Measurements from ENCODE around the gene PLA2G7.

Gene PLA2G7

DNA sequence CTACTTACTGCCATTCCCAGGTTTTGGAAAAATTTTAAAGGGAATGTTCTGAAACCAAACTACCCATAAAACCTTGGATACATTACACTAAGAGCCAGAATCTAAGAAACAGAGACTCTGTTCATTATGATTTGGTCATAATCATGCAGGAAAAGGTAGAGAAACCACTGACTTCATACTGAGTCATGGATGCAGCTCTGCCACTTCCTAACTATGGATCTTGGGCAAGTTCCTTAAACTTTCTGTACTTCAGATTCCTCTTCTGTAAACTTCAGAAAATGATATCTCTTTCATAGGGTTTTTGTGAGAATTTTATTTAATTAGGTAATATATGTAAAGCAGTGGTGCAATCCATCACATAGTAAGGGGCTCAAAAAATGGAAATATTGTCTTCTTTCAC is 20.0 kb downstream of the PLA2G7 start:
- no peak overlapping the region for H3K4me3 ChIP-seq (ENCODE audit: low read depth, low read length)
- TF ChIP-seq, protein P1, sequence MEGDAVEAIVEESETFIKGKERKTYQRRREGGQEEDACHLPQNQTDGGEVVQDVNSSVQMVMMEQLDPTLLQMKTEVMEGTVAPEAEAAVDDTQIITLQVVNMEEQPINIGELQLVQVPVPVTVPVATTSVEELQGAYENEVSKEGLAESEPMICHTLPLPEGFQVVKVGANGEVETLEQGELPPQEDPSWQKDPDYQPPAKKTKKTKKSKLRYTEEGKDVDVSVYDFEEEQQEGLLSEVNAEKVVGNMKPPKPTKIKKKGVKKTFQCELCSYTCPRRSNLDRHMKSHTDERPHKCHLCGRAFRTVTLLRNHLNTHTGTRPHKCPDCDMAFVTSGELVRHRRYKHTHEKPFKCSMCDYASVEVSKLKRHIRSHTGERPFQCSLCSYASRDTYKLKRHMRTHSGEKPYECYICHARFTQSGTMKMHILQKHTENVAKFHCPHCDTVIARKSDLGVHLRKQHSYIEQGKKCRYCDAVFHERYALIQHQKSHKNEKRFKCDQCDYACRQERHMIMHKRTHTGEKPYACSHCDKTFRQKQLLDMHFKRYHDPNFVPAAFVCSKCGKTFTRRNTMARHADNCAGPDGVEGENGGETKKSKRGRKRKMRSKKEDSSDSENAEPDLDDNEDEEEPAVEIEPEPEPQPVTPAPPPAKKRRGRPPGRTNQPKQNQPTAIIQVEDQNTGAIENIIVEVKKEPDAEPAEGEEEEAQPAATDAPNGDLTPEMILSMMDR (IDR thresholded peaks at IDR 0.05; ENCODE audit: control insufficient read depth, extremely low read depth, insufficient read depth) = no peak
- no peak for DNase-seq (ENCODE audit: low read depth)

DNA sequence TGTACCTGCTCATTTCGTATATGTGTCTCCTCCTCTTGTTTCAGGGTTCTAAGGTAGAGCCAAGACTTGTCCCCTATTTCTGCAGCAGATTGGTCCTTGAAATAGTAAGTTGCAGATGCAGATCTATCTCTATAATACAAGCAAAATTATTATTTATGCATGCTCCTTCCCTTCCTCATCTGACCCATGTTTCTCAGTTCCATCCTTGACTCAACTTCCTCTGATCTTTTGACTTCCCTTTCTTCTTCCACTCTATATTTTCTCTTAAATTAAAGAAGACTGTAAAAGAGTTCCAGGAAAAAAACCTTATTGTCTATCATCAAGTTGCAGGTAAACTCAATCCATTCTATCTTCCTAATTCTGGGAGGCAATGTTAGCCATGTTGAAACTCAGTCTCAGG is 23.7 kb downstream of the PLA2G7 start:
- TF ChIP-seq, protein P1 (IDR thresholded peaks at IDR 0.05; ENCODE audit: control insufficient read depth, extremely low read depth, insufficient read depth) = no peak

DNA sequence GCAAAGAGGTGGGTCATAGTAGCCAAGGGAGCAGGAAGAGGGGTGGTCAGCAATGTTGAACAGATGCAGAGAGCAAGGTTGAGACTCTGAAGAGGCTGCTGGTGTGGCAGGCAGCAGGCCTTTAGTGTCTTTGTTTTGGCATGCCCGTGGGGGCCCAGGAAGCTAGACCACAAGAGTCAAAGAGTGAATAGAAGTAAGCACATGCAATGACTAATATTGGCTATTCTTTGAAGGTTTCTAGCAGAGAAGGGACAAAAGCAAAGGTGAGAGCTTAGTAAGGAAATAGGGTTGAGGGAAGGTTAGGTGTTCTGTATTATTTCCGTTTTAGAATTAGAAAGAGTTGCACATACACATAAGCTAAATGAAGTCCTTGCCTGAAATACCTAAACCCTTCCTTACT is 28.7 kb downstream of the PLA2G7 start:
- no peak for DNase-seq (ENCODE audit: low read depth)
- TF ChIP-seq, protein P1 (IDR thresholded peaks at IDR 0.05; ENCODE audit: control insufficient read depth, extremely low read depth, insufficient read depth) = no peak
- no peak overlapping the region for H3K4me3 ChIP-seq (ENCODE audit: low read depth, low read length)

More for the DNA sequence above, 23.7 kb downstream of the PLA2G7 start:
- DNase-seq (ENCODE audit: low read depth) = no peak
- no peak overlapping the region for H3K4me3 ChIP-seq (ENCODE audit: low read depth, low read length)

DNA sequence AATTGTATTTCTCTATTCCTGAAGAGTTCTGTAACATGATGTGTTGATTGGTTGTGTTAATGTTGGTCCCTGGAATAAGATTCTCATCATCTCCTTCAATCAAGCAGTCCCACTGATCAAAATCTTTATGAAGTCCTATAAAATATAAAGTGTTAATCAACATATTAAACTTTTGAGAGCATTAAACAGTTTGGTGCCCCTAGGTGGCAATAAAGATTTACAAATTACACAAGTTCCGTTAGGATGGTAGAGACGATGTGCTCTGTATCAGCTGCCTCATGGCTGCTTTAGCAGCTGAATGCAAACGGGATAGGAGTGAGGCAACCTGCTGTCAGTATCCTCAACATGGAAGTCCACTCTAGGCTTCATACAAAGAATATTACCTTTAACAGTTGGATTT is 30.6 kb downstream of the PLA2G7 start:
- DNase-seq (ENCODE audit: low read depth) = peak; percentile 37
- TF ChIP-seq, protein P1 (IDR thresholded peaks at IDR 0.05; ENCODE audit: control insufficient read depth, extremely low read depth, insufficient read depth) = peak; percentile 63
- no peak overlapping the region for H3K4me3 ChIP-seq (ENCODE audit: low read depth, low read length)

DNA sequence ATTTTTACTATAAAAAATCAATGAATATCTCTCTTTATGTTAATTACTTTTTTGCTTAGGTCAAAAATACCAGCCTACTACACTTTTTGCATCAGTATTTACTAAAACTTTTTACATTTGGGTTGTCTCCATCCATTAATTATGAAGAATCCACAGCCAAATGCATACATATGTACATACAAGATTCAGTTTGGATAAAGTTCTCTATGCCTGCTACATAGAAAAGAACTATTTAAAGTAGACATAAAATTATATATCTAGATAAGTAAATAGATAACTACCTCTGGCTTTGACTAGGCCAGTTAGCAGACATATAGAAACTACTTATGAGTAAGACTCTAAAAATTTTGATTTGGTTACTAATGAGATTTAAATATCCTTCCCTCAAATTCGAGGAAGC is 35.2 kb downstream of the PLA2G7 start:
- no peak for DNase-seq (ENCODE audit: low read depth)
- H3K4me3 ChIP-seq (ENCODE audit: low read depth, low read length) = no peak overlapping the region
- TF ChIP-seq, protein P1 (IDR thresholded peaks at IDR 0.05; ENCODE audit: control insufficient read depth, extremely low read depth, insufficient read depth) = no peak

DNA sequence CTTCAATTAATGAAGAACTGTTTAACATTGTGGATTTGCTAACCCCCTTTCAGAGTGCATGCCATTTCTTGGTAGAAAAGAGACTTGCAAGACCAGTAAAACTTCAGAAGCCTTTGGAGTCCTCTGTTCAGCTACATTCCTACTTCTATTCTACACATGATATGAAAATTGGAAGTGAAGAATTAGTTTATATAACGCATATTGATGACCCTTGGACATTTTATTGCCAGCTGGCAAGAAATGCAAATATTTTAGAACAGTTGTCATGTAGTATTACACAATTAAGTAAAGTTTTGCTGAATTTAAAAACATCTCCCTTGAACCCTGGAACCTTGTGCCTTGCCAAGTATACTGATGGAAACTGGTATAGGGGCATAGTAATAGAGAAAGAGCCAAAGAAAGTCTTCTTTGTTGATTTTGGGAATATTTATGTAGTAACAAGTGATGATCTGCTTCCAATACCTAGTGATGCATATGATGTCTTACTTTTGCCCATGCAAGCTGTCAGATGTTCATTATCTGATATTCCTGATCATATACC is 44.2 kb downstream of the PLA2G7 start:
- DNase-seq (ENCODE audit: low read depth) = no peak
- TF ChIP-seq, protein P1 (IDR thresholded peaks at IDR 0.05; ENCODE audit: control insufficient read depth, extremely low read depth, insufficient read depth) = no peak

DNA sequence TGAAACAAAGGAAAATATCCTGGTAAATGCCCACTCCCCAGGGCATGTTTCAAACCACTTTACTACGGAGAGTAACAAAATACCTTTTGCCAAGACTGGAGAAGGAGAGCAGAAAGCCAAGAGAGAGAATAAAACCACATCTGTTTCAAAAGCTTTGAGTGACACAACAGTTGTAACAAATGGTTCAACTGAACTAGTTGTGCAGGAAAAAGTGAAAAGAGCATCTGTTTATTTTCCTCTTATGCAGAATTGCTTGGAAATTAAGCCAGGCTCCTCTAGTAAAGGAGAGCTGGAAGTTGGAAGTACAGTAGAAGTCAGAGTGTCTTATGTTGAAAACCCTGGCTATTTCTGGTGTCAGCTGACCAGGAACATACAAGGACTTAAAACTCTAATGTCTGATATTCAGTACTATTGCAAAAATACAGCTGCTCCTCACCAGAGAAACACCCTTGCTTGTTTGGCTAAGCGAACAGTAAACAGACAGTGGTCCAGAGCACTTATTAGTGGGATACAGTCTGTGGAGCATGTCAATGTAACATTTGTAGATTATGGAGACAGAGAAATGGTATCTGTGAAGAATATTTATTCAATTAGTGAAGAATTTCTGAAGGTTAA is 44.9 kb downstream of the PLA2G7 start:
- TF ChIP-seq, protein P1 (IDR thresholded peaks at IDR 0.05; ENCODE audit: control insufficient read depth, extremely low read depth, insufficient read depth) = no peak
- DNase-seq (ENCODE audit: low read depth) = no peak
- no peak overlapping the region for H3K4me3 ChIP-seq (ENCODE audit: low read depth, low read length)

More for the DNA sequence above, 44.2 kb downstream of the PLA2G7 start:
- H3K4me3 ChIP-seq (ENCODE audit: low read depth, low read length) = no peak overlapping the region

Measured in LNCaP clone FGC (cell line).